ENCODE measurements around the gene BCLAF3. TPM values are rescaled to one million over a fixed set of nuclear protein-coding genes. Genes with fewer than 3 reads are reported as not detected.

The BCLAF3 gene
- total RNA-seq, 2 experiments from 2014 or later, result 2.7 to 3.7 TPM

DNA sequence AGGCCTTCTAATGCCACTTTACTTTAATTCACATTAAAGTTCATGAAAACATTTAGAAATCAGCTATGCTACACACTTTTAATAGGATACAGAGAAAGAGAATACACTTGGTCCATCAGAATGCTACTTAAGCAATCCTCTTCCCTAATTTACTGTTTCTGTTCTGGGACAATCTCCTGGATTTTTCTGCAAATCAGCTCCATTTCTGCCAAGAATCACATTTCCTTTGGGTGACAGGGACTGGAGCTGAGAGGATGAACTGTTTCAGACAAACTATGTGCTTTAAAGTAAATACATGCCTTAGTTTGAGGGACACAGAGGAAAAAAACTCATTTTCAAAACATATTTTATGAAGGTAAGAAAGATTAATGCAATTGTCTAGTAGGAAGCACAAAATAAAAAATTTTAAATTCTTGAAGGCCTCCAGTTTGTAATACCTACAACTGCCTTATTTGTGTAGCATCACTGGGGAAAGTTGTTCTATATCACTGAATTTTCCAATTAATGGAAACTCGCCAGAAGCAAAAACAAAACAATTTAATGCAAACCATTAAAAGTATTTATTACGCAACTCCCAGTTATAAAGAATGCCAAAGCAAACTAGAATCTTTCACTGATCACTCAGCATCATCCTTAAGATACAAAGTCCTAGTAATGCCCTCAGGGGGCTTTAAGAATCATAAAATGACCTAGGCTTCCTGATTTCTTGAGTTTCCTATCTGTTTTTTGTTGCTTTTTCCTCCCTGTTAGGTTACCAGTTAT lies 36.3 kb downstream of the BCLAF3 start:
- DNase-seq, result no peak
- H3K4me1 Mint-ChIP-seq, result no peaks in the 10 kb centered on the region
- H3K9me3 Mint-ChIP-seq, result no peaks in the 10 kb centered on the region
- H3K4me3 Mint-ChIP-seq, result no peak overlapping the region
- peaks cover 2% of the 10 kb centered on the region for H3K36me3 Mint-ChIP-seq
- no peaks in the 10 kb centered on the region for H3K27me3 Mint-ChIP-seq
- no peak overlapping the region for H3K27ac Mint-ChIP-seq

DNA sequence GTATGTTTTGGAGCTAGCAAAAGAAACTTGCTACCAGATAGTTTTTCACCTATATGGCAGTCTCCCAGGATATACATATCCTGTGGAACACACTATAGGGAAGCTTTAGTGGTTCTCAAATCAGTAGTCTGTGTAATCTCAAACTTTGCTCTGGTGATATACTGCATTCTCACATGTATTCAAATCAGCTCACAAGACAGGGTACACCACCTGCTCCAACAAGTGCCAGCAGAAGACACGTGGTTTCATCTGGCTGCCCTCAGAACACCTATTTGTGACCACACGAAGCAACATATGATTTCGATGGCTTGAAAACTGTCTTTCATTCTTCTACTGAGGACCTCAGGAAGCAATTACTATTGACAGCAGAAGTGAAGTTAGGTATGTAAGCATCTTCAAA lies 37.7 kb downstream of the BCLAF3 start:
- no peaks in the 10 kb centered on the region for H3K9me3 Mint-ChIP-seq
- no peak overlapping the region for H3K4me3 Mint-ChIP-seq
- H3K4me1 Mint-ChIP-seq, result peaks cover under 1% of the 10 kb centered on the region
- DNase-seq, result no peak
- no peak overlapping the region for H3K27ac Mint-ChIP-seq
- no peaks in the 10 kb centered on the region for H3K27me3 Mint-ChIP-seq
- peaks cover under 1% of the 10 kb centered on the region for H3K36me3 Mint-ChIP-seq

DNA sequence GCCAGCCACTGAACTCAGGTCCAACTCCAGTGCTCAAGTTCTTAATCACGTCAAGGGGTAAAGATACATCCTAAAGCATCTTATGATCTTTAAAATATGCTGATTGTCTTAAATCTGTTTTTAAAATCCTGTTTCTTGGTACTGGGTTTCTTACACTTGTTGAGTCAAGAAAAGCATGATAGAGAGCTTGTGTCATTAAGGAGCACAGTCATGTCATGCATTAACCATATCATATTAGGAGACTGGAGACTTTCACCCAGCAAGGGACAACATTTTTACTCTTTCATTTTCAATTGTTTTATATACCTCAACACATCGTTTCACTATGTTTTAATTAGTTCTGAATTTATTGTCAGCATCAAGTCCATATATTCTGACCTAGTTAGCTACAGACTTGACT lies 41.5 kb downstream of the BCLAF3 start:
- Mint-ChIP-seq H3K4me1 (peaks cover 4% of the 10 kb centered on the region), H3K36me3 (peaks cover 13% of the 10 kb centered on the region), H3K27ac (no peak overlapping the region), H3K27me3 (no peaks in the 10 kb centered on the region), H3K4me3 (no peak overlapping the region), H3K9me3 (no peaks in the 10 kb centered on the region)
- DNase-seq, result no peak

DNA sequence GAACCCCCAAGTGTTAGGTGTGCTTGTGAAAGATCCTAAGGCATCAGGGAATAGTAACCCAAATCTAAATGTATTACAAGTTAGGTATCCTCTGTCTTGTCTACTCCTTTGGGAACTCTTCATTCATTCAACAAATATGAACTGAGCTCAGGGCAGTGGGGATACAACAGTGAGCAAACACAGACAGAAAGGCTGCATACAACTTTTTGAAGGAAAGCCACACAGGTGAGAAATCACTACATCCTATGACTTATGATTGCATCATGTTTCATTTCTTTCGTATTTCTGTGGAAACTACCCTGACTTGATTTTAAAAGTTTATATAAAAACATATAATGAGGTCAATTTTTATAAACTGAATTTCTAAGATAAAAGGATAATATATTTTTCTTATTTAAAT lies 43.2 kb downstream of the BCLAF3 start:
- no peak overlapping the region for H3K27ac Mint-ChIP-seq

More for the DNA sequence above, 43.2 kb downstream of the BCLAF3 start:
- Mint-ChIP-seq H3K4me1 (peaks cover 4% of the 10 kb centered on the region), H3K4me3 (no peak overlapping the region), H3K9me3 (no peaks in the 10 kb centered on the region), H3K36me3 (peaks cover 13% of the 10 kb centered on the region), H3K27me3 (no peaks in the 10 kb centered on the region)
- DNase-seq, result no peak

Other genes with a start within 250 kb of the BCLAF3 start
- 10 to 100 TPM; 65.6 to 71.0 TPM for gene SH3KBP1, start 103.5 kb downstream of the BCLAF3 start, total RNA-seq
- under 1 TPM; 0.70 to 0.90 TPM for gene MAP7D2, start 125.8 kb upstream of the BCLAF3 start, total RNA-seq
- gene EIF1AX, start 150.8 kb upstream of the BCLAF3 start, total RNA-seq, result 100 to 1,000 TPM; 214 to 219 TPM

Data from activated naive CD8-positive, alpha-beta T cell treated with anti-CD3 and anti-CD28 coated beads for 36 hours (primary cell).